VCaP (cell line): ENCODE results near the gene TNNT3.

Experiments used
- H3K27ac ChIP-seq: fragments of 450-650 bp; 2 replicates; pipeline ENCODE4 v1.5.1; 2017
- TF ChIP-seq, protein P1 (sequence below): fragments of 450-650 bp; conservative IDR thresholded peaks from 2 replicates; pipeline ENCODE4 v1.5.1; 2017; ENCODE audit warnings: mild to moderate bottlenecking, moderate library complexity

TNNT3 gene

DNA sequence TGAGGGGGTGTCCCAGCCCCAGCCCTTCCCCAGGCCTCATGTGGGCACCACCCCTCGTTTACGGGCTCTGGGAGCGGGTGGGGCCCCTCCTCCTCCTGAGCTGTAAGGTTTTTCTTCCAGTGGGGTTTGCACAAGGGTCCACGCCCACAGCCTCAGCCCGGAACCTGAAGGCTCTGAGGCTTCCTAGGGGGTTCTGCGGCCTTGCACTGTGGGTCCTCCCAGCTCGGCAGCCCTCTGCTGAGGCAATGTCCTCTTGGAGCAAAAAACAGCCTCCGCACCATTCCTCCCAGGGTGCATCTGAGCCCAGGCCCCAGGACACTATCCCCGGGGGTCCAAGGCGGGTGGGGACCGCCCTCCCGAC, 64.1 kb downstream of the TNNT3 start:
- H3K27ac ChIP-seq, result no peak overlapping the region

GRCh38 chr11:1987024-1987423, 67.5 kb downstream of the TNNT3 start:
- H3K27ac ChIP-seq, result no peak overlapping the region
- TF ChIP-seq, protein P1, sequence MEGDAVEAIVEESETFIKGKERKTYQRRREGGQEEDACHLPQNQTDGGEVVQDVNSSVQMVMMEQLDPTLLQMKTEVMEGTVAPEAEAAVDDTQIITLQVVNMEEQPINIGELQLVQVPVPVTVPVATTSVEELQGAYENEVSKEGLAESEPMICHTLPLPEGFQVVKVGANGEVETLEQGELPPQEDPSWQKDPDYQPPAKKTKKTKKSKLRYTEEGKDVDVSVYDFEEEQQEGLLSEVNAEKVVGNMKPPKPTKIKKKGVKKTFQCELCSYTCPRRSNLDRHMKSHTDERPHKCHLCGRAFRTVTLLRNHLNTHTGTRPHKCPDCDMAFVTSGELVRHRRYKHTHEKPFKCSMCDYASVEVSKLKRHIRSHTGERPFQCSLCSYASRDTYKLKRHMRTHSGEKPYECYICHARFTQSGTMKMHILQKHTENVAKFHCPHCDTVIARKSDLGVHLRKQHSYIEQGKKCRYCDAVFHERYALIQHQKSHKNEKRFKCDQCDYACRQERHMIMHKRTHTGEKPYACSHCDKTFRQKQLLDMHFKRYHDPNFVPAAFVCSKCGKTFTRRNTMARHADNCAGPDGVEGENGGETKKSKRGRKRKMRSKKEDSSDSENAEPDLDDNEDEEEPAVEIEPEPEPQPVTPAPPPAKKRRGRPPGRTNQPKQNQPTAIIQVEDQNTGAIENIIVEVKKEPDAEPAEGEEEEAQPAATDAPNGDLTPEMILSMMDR, result no peak

More for the DNA sequence above, 64.1 kb downstream of the TNNT3 start:
- TF ChIP-seq, protein P1, result no peak

- no peak overlapping the region for H3K27ac ChIP-seq
- TF ChIP-seq, protein P1, result no peak
Observed at GRCh38 chr11:1988174-1988573, 68.7 kb downstream of the TNNT3 start.
